Erythroblast (primary cell): ENCODE data around the gene NEK4.

Experiments used
- GATA1 ChIP-seq: IDR thresholded peaks from 2 replicates; pipeline ENCODE4 v1.6.1; 2011; ENCODE audit warnings: low read depth, mild to moderate bottlenecking, control low read depth, low read length, moderate library complexity
- POLR2A ChIP-seq: IDR thresholded peaks from 2 replicates; pipeline ENCODE4 v1.6.1; 2011; ENCODE audit warnings: mild to moderate bottlenecking, low read length

DNA sequence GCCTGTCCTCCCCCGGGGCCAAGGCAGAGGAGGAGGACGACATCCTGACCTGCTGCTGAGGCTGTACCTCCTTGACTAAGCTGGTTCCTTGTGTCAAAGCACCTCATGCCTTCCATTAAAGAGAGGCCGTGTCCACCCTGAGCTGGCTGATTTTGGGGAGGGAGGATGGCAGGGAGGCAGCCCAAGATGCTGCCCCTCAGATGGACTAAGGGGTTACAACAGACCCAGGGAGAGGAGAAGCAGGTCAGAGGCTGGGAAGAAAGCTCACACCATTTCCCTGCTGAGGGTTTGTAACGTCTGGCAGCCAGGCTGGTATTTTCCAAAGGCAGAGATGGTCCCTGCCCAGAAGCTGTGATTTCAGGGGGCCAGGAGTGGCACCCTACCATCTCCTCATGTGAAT lies 21.2 kb upstream of the NEK4 start:
- TF ChIP-seq POLR2A, result no peak
- TF ChIP-seq GATA1, result no peak
